ENCODE data around the gene SNAPIN.
A peak's percentile ranks its signal among the peaks of the same experiment; 100 is the strongest.
"Not testable (repeated sequence)": the region's sequence is repeated elsewhere in the genome, so short reads cannot be mapped to it uniquely, and the experiment has no call there.

SNAPIN gene

GRCh38 chr1:153626477-153626903 lies 32.0 kb upstream of the SNAPIN start:
- peak overlapping the region; percentile 76 for H3K27ac ChIP-seq
- DNase-seq (ENCODE audit: low read depth, low spot score): no peak

DNA sequence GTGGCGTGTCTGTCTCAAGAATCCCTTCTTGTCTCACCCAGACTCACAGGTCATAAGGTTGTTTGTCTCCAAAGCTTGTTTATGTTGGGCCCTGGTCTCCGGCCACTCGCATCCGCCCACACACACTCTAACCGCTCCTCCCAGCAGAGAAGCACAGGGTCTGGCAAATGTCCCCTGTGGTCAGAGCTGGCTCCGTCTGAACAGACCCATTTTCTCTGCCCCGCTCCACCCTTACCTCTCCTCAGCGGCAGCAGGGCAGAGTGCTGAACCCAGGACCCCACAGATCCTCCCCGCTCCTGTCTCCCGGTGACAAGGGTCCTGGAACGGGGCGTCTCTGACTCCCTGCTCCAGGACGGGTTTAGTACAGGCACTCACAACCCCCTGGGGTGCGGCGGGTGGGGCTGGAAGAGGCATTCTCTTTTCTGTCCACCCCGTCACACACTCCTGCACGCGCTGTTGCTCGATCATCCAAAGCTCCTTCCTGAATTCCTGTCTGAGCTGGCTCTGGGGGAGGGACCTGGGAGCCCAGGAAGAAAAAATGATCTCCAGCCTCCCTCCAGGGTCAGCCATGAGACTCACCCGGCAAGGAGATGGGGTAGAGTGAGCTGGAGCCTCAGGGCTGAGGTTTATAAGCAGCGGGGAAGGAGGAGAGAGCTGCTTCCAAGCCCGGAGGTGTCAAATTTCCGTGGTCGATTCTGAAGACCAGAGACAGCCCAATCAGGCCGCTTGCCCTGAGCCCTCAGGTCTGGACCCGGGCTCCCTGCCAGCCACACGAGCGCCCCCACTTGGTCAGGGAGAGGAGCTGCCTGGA lies 31.4 kb upstream of the SNAPIN start, which contains the start of gene S100A13:
S100A13 (minus strand) TSS at position 602 of the 811 bp plus-strand sequence. CDS start 1,033 bp downstream, outside the sequence.
- H3K27ac ChIP-seq: peak within 1 kb of the TSS; percentile 76
- peak; percentile 41 for DNase-seq (ENCODE audit: low read depth, low spot score)

GRCh38 chr1:153627715-153628626 lies 30.5 kb upstream of the SNAPIN start, which contains the start of gene S100A1:
Gene S100A1 (plus strand): TSS chr1:153628434. CDS start chr1:153630522, 2,088 bp downstream.
- DNase-seq (ENCODE audit: low read depth, low spot score): no peak
- H3K27ac ChIP-seq: peak within 1 kb of the TSS; percentile 76

DNA sequence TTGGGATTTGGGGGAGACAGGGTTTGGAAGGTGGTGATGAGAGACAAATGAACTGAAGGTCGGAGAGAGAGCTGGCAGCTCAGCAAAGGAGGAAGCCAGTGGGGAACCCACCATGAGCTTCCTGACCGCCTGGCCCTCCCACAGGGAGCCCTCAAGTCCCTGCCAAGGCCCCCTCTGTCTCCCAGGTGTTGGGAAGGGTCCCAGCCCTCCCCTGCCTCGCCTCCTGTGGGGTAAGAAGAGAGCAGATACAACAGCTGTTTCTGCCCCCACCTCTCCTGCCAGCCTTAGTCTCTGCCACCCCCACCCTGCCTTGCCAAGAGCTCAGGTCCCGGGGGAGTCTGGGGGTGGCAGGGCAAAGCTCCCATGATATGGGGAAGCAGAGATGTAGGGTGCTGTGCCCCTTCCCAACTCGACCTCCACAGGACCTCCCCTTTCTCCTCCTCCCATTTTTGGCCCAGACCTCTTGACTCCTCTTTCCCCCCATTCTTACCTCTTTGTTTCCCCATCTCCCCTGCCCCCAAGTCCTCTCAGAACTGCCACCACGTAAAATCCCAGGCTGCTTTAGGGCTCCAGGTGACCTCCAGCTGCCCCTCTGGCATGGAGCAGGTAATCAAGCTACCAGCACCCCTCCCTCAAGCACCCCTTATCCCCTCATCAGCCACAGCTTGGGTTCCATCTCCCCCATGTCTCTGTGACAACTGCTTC lies 29.7 kb upstream of the SNAPIN start:
- DNase-seq (ENCODE audit: low read depth, low spot score): no peak
- no peak overlapping the region for H3K27ac ChIP-seq

DNA sequence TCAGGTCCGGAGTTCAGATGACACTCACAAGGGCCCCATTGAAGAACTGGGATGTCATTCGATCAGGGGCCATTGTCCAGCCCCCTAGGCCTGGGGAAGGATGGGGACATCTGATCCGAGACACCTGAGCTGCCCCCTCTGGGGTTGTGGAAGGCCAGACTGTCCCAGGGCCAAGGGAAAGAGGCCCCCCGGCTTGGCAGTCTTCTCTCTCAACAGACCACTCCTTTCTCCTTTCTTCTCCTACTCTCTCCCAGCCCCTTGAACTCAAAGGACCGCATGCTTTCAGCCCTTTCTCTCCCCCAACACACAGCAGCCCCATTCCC lies 29.2 kb upstream of the SNAPIN start:
- no peak for DNase-seq (ENCODE audit: low read depth, low spot score)

GRCh38 chr1:153629971-153630370 lies 28.5 kb upstream of the SNAPIN start:
- no peak overlapping the region for H3K27ac ChIP-seq
- no peak for DNase-seq (ENCODE audit: low read depth, low spot score)

More for the DNA sequence above, 29.2 kb upstream of the SNAPIN start:
- no peak overlapping the region for H3K27ac ChIP-seq

- DNase-seq (ENCODE audit: low read depth, low spot score): no peak
These were observed 28.1 kb upstream of the SNAPIN start for GRCh38 chr1:153630384-153630783.

DNA sequence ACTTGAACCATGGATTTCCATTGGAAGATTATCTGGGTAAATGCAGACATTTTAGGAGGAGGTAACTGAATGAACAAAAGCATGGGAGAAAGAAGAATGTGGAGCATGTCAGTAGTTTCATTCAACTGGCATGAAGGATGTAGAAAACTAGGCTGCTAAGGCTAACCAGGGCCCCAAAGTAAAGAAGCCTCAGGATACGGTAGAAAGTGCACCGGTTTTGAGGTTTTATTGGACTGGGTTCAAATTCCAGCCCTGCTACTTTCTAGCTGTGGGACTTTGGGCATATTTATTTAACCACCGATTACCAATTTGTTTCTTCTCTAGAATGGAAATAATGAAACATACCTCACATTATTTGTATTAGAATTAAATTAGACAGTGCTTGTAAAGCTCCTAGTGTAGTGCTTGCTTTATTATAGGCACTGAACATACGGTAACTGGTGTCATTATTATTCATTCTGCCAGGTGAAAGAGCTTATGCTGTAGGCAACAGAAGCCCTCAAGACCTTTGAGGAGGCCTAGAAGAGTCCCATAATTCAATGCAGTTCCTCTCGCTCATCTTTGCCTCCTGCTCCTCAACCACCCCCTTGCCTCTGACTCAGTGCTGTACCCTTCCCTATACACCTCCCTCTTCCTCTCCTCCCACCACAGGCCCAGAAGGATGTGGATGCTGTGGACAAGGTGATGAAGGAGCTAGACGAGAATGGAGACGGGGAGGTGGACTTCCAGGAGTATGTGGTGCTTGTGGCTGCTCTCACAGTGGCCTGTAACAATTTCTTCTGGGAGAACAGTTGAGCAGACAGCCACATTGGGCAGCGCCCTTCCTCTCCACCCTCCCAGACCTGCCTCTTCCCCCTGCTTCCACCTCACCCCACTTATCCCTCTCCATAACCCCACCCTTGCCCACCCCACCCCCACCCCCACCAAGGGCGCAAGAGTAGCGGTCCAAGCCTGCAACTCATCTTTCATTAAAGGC lies 27.2 kb upstream of the SNAPIN start:
- no peak for DNase-seq (ENCODE audit: low read depth, low spot score)
- no peak overlapping the region for H3K27ac ChIP-seq

More at GRCh38 chr1:153630384-153630783, 28.1 kb upstream of the SNAPIN start:
- no peak overlapping the region for H3K27ac ChIP-seq

DNA sequence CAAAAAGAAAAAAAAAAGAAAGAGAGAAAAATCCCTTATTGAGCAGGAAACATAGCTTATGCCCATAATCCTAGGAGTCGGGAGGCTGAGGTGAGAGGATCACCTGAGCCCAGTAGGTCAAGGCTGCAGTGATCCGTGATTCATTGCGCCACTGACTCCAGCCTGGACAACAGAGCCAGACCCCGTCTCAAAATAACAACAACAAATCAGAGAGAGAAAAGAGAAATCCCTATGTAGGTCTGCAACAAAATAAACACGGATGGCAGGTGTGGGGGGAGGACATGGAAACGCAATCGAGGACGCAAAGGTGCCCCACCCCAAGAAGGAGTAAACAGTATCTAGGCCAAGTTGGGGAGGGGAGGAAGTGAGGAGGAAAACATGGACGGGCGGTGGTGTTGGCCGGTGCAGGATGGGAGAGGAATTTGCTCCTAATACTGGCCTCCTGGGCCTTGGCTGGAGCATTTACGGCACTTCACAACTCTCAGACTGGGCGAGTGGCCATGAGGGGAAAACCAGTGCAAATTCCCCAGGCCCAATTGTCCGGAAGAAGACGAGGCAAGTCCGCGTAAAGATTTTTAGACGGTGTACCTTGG lies 25.2 kb upstream of the SNAPIN start:
- H3K27ac ChIP-seq: peak overlapping the region; percentile 100
- no peak for DNase-seq (ENCODE audit: low read depth, low spot score)

GRCh38 chr1:153633754-153634665 lies 24.5 kb upstream of the SNAPIN start, which contains the start of gene CHTOP:
Gene CHTOP (plus strand): TSS chr1:153634066. CDS start chr1:153636589, 2,523 bp downstream.
- H3K27ac ChIP-seq: peak within 1 kb of the TSS; percentile 100
- DNase-seq (ENCODE audit: low read depth, low spot score): peak; percentile 88

DNA sequence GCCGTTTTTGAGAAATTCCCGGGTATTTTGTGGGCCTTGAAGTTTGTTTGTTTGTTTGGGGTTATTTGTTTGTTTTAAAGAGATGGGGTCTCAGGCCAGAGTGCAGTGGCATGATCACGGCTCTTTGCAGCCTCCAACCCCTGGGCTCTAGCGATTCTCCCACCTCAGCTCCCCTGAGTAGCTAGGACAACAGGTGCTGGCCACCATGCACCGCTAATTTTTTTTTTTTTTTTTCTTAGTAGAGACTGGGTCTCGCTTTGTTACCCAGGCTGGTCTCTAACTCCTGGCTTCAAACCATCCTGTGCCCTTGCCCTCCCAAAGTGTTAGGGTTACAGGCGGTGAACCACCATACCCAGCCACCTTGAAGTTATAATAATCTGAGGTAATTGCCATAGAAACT lies 22.6 kb upstream of the SNAPIN start:
- DNase-seq (ENCODE audit: low read depth, low spot score): no peak
- H3K27ac ChIP-seq: peak overlapping the region; percentile 100

DNA sequence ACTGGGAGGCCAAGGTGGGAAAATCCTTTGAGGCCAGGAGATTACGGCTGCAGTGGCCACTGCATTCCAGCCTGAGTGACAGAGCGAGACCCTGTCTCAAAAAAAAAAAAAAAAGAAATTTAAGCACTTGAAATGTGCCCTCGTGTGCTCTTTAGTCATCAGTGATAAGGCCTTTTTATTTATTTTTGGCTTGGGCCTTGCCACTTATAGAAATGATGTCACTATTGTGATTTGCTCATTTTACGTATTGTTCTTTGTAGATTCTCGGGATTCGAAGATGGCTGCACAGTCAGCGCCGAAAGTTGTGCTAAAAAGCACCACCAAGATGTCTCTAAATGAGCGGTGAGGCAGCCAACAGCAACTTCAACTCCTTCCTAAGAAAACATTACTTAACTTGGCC lies 22.2 kb upstream of the SNAPIN start:
- no peak for DNase-seq (ENCODE audit: low read depth, low spot score)
- no peak overlapping the region for H3K27ac ChIP-seq

DNA sequence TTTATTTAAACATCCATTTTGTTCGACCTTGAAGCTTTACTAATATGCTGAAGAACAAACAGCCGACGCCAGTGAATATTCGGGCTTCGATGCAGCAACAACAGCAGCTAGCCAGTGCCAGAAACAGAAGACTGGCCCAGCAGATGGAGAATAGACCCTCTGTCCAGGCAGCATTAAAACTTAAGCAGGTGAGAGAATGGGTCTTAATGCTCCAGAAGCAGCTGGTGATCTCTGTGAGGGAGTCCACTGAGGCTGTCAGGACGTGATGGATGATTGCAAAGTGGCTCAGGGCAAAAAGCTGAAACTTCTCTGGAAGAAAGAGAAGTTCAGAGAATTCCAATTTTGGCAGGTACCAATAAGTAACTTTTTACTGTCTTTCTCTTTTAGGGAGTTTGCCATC lies 20.2 kb upstream of the SNAPIN start:
- no peak overlapping the region for H3K27ac ChIP-seq
- no peak for DNase-seq (ENCODE audit: low read depth, low spot score)

GRCh38 chr1:153639280-153639679 lies 19.2 kb upstream of the SNAPIN start:
- no peak overlapping the region for H3K27ac ChIP-seq
- no peak for DNase-seq (ENCODE audit: low read depth, low spot score)

DNA sequence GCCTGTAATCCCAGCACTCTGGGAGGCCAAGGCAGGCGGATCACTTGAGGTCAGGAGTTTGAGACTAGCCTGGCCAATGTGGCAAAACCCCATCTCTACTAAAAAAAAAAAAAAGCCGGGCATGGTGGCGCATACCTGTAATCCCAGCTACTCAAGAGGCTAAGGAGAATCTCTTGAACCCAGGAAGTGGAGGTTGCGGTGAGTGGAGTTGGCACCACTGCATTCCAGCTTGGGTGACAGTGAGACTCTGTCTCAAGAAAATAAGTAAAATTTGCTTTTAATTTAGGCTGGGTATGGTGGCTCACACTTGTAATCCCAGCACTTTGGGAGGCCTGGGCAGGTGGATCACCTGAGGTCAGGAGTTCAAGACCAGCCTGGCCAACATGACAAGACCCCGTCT lies 18.3 kb upstream of the SNAPIN start:
- H3K27ac ChIP-seq; DNase-seq (ENCODE audit: low read depth, low spot score): not testable (repeated sequence)

- no peak overlapping the region for H3K27ac ChIP-seq
- DNase-seq (ENCODE audit: low read depth, low spot score): no peak
These were observed 17.6 kb upstream of the SNAPIN start for GRCh38 chr1:153640861-153641260.

DNA sequence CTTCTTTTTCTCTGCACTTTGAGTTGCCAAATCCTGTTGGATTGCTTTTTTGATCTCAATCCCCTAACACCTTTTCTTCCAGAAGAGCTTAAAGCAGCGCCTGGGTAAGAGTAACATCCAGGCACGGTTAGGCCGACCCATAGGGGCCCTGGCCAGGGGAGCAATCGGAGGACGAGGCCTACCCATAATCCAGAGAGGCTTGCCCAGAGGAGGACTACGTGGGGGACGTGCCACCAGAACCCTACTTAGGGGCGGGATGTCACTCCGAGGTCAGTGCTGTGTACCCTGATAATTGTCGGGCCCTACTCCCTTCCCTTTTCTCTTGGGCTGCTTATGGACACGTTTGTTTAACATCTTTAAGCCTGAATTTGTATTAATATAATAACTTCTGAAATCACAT lies 16.3 kb upstream of the SNAPIN start:
- no peak overlapping the region for H3K27ac ChIP-seq

DNA sequence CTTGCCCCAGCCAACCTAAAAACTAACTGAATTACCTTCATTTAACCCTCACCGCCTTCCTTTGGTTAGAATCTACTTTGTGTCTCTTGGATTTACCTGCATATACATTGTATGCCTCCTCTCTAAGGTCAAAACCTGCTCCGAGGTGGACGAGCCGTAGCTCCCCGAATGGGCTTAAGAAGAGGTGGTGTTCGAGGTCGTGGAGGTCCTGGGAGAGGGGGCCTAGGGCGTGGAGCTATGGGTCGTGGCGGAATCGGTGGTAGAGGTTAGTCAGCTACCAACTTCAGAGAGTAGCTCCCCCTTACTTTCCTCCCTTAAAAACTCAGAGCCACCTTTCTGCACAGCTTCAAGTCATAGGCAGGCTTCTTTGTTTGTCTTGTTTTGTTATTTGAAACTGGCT lies 15.4 kb upstream of the SNAPIN start:
- no peak for DNase-seq (ENCODE audit: low read depth, low spot score)
- H3K27ac ChIP-seq: no peak overlapping the region

More for the DNA sequence above, 16.3 kb upstream of the SNAPIN start:
- DNase-seq (ENCODE audit: low read depth, low spot score): no peak

Data from epithelial cell of prostate (primary cell).